ENCODE results near the gene ACVR2A.

GRCh38 chr2:147843864-147844696 lies 749 bp upstream of the ACVR2A start:
- no peak for TF ChIP-seq EZH2 (IDR thresholded peaks at IDR 0.05; ENCODE audit: borderline replicate concordance, insufficient read depth, low read length, poor library complexity, severe bottlenecking)
- TF ChIP-seq, protein P1, sequence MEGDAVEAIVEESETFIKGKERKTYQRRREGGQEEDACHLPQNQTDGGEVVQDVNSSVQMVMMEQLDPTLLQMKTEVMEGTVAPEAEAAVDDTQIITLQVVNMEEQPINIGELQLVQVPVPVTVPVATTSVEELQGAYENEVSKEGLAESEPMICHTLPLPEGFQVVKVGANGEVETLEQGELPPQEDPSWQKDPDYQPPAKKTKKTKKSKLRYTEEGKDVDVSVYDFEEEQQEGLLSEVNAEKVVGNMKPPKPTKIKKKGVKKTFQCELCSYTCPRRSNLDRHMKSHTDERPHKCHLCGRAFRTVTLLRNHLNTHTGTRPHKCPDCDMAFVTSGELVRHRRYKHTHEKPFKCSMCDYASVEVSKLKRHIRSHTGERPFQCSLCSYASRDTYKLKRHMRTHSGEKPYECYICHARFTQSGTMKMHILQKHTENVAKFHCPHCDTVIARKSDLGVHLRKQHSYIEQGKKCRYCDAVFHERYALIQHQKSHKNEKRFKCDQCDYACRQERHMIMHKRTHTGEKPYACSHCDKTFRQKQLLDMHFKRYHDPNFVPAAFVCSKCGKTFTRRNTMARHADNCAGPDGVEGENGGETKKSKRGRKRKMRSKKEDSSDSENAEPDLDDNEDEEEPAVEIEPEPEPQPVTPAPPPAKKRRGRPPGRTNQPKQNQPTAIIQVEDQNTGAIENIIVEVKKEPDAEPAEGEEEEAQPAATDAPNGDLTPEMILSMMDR (IDR thresholded peaks at IDR 0.05; ENCODE audit: poor library complexity, severe bottlenecking) = peak; percentile 64
